ENCODE measurements around the gene ARL8B.

Gene ARL8B

DNA sequence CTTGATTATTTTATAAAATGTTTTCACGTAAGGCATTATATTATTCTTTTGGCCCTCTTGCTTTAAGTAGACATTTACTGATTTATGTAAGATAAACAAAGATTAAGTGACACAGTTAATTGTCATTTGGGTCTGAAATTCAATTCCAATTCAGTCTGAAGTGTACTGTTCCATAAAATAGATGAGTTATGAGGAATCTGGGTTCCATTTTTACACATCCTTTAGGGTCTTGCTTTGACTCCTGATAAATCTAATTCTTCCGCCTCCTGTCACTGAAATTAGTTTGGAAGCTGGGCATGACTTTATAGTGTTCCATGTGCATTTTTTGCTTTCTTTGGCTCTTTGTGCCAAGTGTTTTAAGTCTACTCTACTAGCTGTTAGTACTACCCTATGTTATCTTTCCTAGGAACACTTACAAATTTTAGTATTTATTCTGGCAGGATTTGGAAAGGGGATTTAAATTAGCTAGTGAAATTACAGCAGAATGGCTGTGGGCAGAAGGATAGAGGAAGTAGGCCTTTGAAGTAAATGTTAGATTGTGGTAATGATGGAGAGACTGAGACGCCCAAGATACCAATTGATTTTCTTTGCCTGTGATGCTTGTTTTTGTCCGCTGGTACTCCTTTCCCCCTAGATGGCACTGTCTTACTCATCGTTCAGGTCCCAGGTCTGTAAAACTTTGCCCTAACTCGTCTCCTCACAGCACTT is 14.3 kb downstream of the ARL8B start:
- Histone ChIP-seq H3K79me2 (ENCODE audit: control insufficient read depth, insufficient read depth, low read length) (peaks cover 52% of the 10 kb centered on the region), H2BK15ac (replicated peaks; ENCODE audit: low read depth) (no peak overlapping the region), H3K4me1 (ENCODE audit: control insufficient read depth, low read depth, low read length) (no peaks in the 10 kb centered on the region), H3K36me3 (ENCODE audit: control insufficient read depth, insufficient read depth, low read length) (no peaks in the 10 kb centered on the region), H3K4me2 (ENCODE audit: low read length) (no peak overlapping the region), H3K4ac (ENCODE audit: low read depth, low read length) (no peak overlapping the region), H3K18ac (ENCODE audit: low read length) (no peak overlapping the region), H3K79me1 (ENCODE audit: low read length) (peaks cover 17% of the 10 kb centered on the region), H3K23ac (ENCODE audit: low read length) (no peak overlapping the region), H3K27ac (ENCODE audit: low read depth, low read length) (no peak overlapping the region), H2BK120ac (ENCODE audit: low read depth, low read length) (no peak overlapping the region), H4K8ac (ENCODE audit: low read depth, low read length) (no peak overlapping the region), H3K27me3 (ENCODE audit: insufficient read depth, low read length, poor library complexity) (no peaks in the 10 kb centered on the region), H2BK5ac (ENCODE audit: low read length) (no peak overlapping the region), H4K5ac (ENCODE audit: low read length) (no peak overlapping the region), H2AK5ac (ENCODE audit: low read length) (no peak overlapping the region), H3K9ac (ENCODE audit: low read length) (no peak overlapping the region), H3K4me3 (ENCODE audit: low read length) (no peak overlapping the region), H3K56ac (ENCODE audit: low read length) (no peak overlapping the region)
- WGBS (ENCODE audit: extremely low coverage, insufficient coverage, low lambda C conversion rate), result no CpG with 5 or more reads among the region's 6 CpGs
- DNase-seq, result peak; percentile 58

DNA sequence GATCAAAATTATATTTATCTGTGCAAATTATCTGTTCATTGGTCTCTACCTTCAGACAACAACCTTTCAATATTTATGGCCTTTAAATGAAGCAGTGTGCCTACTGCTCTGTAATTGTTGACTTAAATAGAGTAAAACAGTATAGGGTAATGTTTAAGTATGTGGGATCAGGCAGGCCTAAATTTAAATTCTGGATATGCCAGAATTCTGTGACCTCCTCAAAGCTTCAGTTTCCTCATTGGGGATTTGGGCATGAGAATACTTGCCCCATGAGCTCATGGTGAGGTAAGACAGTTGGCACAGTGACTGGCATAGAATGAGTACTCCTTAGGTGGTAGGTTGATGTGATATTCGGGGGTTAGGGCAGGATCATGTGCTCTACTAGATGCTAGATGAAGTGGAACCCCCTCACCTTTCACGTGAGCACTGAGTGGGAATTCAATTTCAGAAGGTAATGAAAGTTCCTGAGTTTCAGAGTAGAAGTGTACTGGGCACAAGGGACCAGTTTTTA is 14.9 kb downstream of the ARL8B start:
- no peak overlapping the region for H2BK5ac ChIP-seq (ENCODE audit: low read length)
- H2BK15ac ChIP-seq (replicated peaks; ENCODE audit: low read depth), result no peak overlapping the region
- no peak overlapping the region for H2AK5ac ChIP-seq (ENCODE audit: low read length)
- no peak overlapping the region for H3K9ac ChIP-seq (ENCODE audit: low read length)
- no peaks in the 10 kb centered on the region for H3K36me3 ChIP-seq (ENCODE audit: control insufficient read depth, insufficient read depth, low read length)
- no peak overlapping the region for H3K27ac ChIP-seq (ENCODE audit: low read depth, low read length)
- H3K23ac ChIP-seq (ENCODE audit: low read length), result no peak overlapping the region
- H3K4me1 ChIP-seq (ENCODE audit: control insufficient read depth, low read depth, low read length), result no peaks in the 10 kb centered on the region
- no peak overlapping the region for H3K4me3 ChIP-seq (ENCODE audit: low read length)
- H3K79me1 ChIP-seq (ENCODE audit: low read length), result peaks cover 18% of the 10 kb centered on the region
- no peak overlapping the region for H2BK120ac ChIP-seq (ENCODE audit: low read depth, low read length)
- H4K8ac ChIP-seq (ENCODE audit: low read depth, low read length), result no peak overlapping the region
- WGBS (ENCODE audit: extremely low coverage, insufficient coverage, low lambda C conversion rate), result no CpG with 5 or more reads among the region's 2 CpGs
- H3K4ac ChIP-seq (ENCODE audit: low read depth, low read length), result no peak overlapping the region
- DNase-seq, result no peak
- H3K79me2 ChIP-seq (ENCODE audit: control insufficient read depth, insufficient read depth, low read length), result peaks cover 55% of the 10 kb centered on the region
- no peak overlapping the region for H3K18ac ChIP-seq (ENCODE audit: low read length)
- no peaks in the 10 kb centered on the region for H3K27me3 ChIP-seq (ENCODE audit: insufficient read depth, low read length, poor library complexity)
- H3K56ac ChIP-seq (ENCODE audit: low read length), result no peak overlapping the region
- H4K5ac ChIP-seq (ENCODE audit: low read length), result no peak overlapping the region
- no peak overlapping the region for H3K4me2 ChIP-seq (ENCODE audit: low read length)

GRCh38 chr3:5138214-5138981 is 16.3 kb downstream of the ARL8B start:
- WGBS (ENCODE audit: extremely low coverage, insufficient coverage, low lambda C conversion rate), result no CpG with 5 or more reads among the region's 5 CpGs
- no peaks in the 10 kb centered on the region for H3K36me3 ChIP-seq (ENCODE audit: control insufficient read depth, insufficient read depth, low read length)
- H3K79me2 ChIP-seq (ENCODE audit: control insufficient read depth, insufficient read depth, low read length), result peaks cover 59% of the 10 kb centered on the region
- no peak overlapping the region for H3K56ac ChIP-seq (ENCODE audit: low read length)
- H3K79me1 ChIP-seq (ENCODE audit: low read length), result peaks cover 24% of the 10 kb centered on the region
- no peak overlapping the region for H4K5ac ChIP-seq (ENCODE audit: low read length)
- H3K4me1 ChIP-seq (ENCODE audit: control insufficient read depth, low read depth, low read length), result no peaks in the 10 kb centered on the region
- no peak overlapping the region for H3K18ac ChIP-seq (ENCODE audit: low read length)
- H3K4me2 ChIP-seq (ENCODE audit: low read length), result no peak overlapping the region
- no peak overlapping the region for H3K4ac ChIP-seq (ENCODE audit: low read depth, low read length)
- no peak overlapping the region for H2BK5ac ChIP-seq (ENCODE audit: low read length)
- H2BK15ac ChIP-seq (replicated peaks; ENCODE audit: low read depth), result no peak overlapping the region
- H3K9ac ChIP-seq (ENCODE audit: low read length), result no peak overlapping the region
- no peak overlapping the region for H3K27ac ChIP-seq (ENCODE audit: low read depth, low read length)
- no peak overlapping the region for H4K8ac ChIP-seq (ENCODE audit: low read depth, low read length)
- H3K4me3 ChIP-seq (ENCODE audit: low read length), result no peak overlapping the region
- no peaks in the 10 kb centered on the region for H3K27me3 ChIP-seq (ENCODE audit: insufficient read depth, low read length, poor library complexity)
- H2BK120ac ChIP-seq (ENCODE audit: low read depth, low read length), result no peak overlapping the region
- DNase-seq, result no peak
- H2AK5ac ChIP-seq (ENCODE audit: low read length), result no peak overlapping the region
- no peak overlapping the region for H3K23ac ChIP-seq (ENCODE audit: low read length)

DNA sequence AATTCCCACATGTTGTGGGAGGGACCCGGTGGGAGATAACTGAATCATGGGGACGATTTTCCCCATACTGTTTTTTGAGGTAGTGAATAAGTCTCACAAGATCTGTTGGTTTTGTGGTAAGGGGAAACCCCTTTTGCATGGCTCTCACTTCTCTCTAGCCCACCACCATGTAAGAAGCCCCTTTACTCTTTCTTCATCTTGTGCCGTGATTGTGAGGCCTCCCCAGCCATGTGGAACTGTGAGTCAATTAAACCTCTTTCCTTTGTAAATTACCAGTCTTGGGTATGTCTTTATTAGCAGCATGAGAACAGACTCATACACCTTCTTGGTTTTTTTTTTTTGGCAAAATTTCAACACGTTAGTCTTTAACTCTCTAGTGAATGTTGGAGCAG is 18.1 kb downstream of the ARL8B start:
- no peak overlapping the region for H4K5ac ChIP-seq (ENCODE audit: low read length)
- H4K8ac ChIP-seq (ENCODE audit: low read depth, low read length), result no peak overlapping the region
- no peak overlapping the region for H3K27ac ChIP-seq (ENCODE audit: low read depth, low read length)
- H3K4ac ChIP-seq (ENCODE audit: low read depth, low read length), result no peak overlapping the region
- H2AK5ac ChIP-seq (ENCODE audit: low read length), result no peak overlapping the region
- DNase-seq, result no peak
- no peak overlapping the region for H3K18ac ChIP-seq (ENCODE audit: low read length)
- H3K4me2 ChIP-seq (ENCODE audit: low read length), result no peak overlapping the region
- H3K9ac ChIP-seq (ENCODE audit: low read length), result no peak overlapping the region
- H3K23ac ChIP-seq (ENCODE audit: low read length), result no peak overlapping the region
- no peaks in the 10 kb centered on the region for H3K27me3 ChIP-seq (ENCODE audit: insufficient read depth, low read length, poor library complexity)
- peaks cover 52% of the 10 kb centered on the region for H3K79me2 ChIP-seq (ENCODE audit: control insufficient read depth, insufficient read depth, low read length)
- no peak overlapping the region for H3K56ac ChIP-seq (ENCODE audit: low read length)
- H3K36me3 ChIP-seq (ENCODE audit: control insufficient read depth, insufficient read depth, low read length), result no peaks in the 10 kb centered on the region
- H2BK5ac ChIP-seq (ENCODE audit: low read length), result no peak overlapping the region
- H3K4me1 ChIP-seq (ENCODE audit: control insufficient read depth, low read depth, low read length), result no peaks in the 10 kb centered on the region
- peaks cover 27% of the 10 kb centered on the region for H3K79me1 ChIP-seq (ENCODE audit: low read length)
- WGBS (ENCODE audit: extremely low coverage, insufficient coverage, low lambda C conversion rate), result no CpG with 5 or more reads among the region's 4 CpGs
- H2BK15ac ChIP-seq (replicated peaks; ENCODE audit: low read depth), result no peak overlapping the region
- H3K4me3 ChIP-seq (ENCODE audit: low read length), result no peak overlapping the region
- H2BK120ac ChIP-seq (ENCODE audit: low read depth, low read length), result no peak overlapping the region

- H2BK15ac ChIP-seq (replicated peaks; ENCODE audit: low read depth), result no peak overlapping the region
- H3K79me2 ChIP-seq (ENCODE audit: control insufficient read depth, insufficient read depth, low read length), result peaks cover 55% of the 10 kb centered on the region
- no peaks in the 10 kb centered on the region for H3K36me3 ChIP-seq (ENCODE audit: control insufficient read depth, insufficient read depth, low read length)
- H3K4ac ChIP-seq (ENCODE audit: low read depth, low read length), result no peak overlapping the region
- no peaks in the 10 kb centered on the region for H3K27me3 ChIP-seq (ENCODE audit: insufficient read depth, low read length, poor library complexity)
- no peak overlapping the region for H3K9ac ChIP-seq (ENCODE audit: low read length)
- no peak overlapping the region for H2BK5ac ChIP-seq (ENCODE audit: low read length)
- no peak overlapping the region for H4K5ac ChIP-seq (ENCODE audit: low read length)
- H3K56ac ChIP-seq (ENCODE audit: low read length), result no peak overlapping the region
- H3K4me1 ChIP-seq (ENCODE audit: control insufficient read depth, low read depth, low read length), result no peaks in the 10 kb centered on the region
- no peak overlapping the region for H4K8ac ChIP-seq (ENCODE audit: low read depth, low read length)
- no peak for DNase-seq
- no peak overlapping the region for H3K18ac ChIP-seq (ENCODE audit: low read length)
- no peak overlapping the region for H3K23ac ChIP-seq (ENCODE audit: low read length)
- H2AK5ac ChIP-seq (ENCODE audit: low read length), result no peak overlapping the region
- peaks cover 27% of the 10 kb centered on the region for H3K79me1 ChIP-seq (ENCODE audit: low read length)
- H2BK120ac ChIP-seq (ENCODE audit: low read depth, low read length), result no peak overlapping the region
- WGBS (ENCODE audit: extremely low coverage, insufficient coverage, low lambda C conversion rate), result no CpG with 5 or more reads among the region's 6 CpGs
- no peak overlapping the region for H3K27ac ChIP-seq (ENCODE audit: low read depth, low read length)
- H3K4me3 ChIP-seq (ENCODE audit: low read length), result no peak overlapping the region
- H3K4me2 ChIP-seq (ENCODE audit: low read length), result no peak overlapping the region
Measured at GRCh38 chr3:5140839-5141238, 18.7 kb downstream of the ARL8B start.

Data from mesendoderm (in vitro differentiated cells).